B cell (primary cell): Measurements from ENCODE around the gene HHAT. TPM values are rescaled to one million over a fixed set of nuclear protein-coding genes. Genes with fewer than 3 reads are reported as not detected.

ENCODE experiments used
- ATAC-seq: fragments of 200-7000 bp; cut with Tn5 transposase; one replicate; pipeline ENCODE4 v1.10.0; 2021; ENCODE audit warnings: low read depth, mild to moderate bottlenecking, moderate number of reproducible peaks, moderate library complexity
- CTCF ChIA-PET: fragments of 350-600 bp; sonication (Branson Sonifier 250); formaldehyde crosslinking; loops from one replicate; lab custom pipeline; 2021; ENCODE audit warnings: antibody characterized with exemption, inconsistent platforms; lab: Charles Lee
- POLR2A ChIA-PET: fragments of 350-600 bp; sonication (Branson Sonifier 250); formaldehyde crosslinking; loops from one replicate; lab custom pipeline; 2021; ENCODE audit warnings: antibody characterized with exemption; lab: Charles Lee
- DNase-seq: peaks from one replicate; pipeline ENCODE4 v3.0.0; 2013
- H2AFZ ChIP-seq: 2 replicates; pipeline ENCODE4 v1.6.1; 2012; ENCODE audit warnings: mild to moderate bottlenecking, low read depth, low read length; ENCODE audit not compliant: insufficient read depth, poor library complexity, severe bottlenecking
- H3K27ac ChIP-seq, 2 donors: 1 replicate in 1 of 2; 2 replicates in 1 of 2; pipeline ENCODE4 v1.5.1; 2012 to 2013; ENCODE audit warnings: low read length in 2 of 2, mild to moderate bottlenecking in 2 of 2, moderate library complexity in 1 of 2
- H3K27me3 ChIP-seq, 4 experiments: fragments of 200-600 bp in 1 of 4; sonication (generic) in 1 of 4; replicated peaks in 1 of 4; 1 replicate in 2 of 4; 2 replicates in 2 of 4; pipeline versions ENCODE4 v1.6.1 to v1.7.0; 2013 to 2016; ENCODE audit warnings: low read length in 3 of 4, mild to moderate bottlenecking in 2 of 4, mixed read lengths in 1 of 4, moderate library complexity in 1 of 4; ENCODE audit not compliant: insufficient read depth in 4 of 4, control insufficient read depth in 3 of 4; ENCODE audit errors: control extremely low read depth in 1 of 4
- H3K36me3 ChIP-seq, 2 experiments: replicated peaks in 1 of 2; 1 replicate in 1 of 2; 2 replicates in 1 of 2; pipeline versions ENCODE4 v1.6.1 to v1.7.1; 2013; ENCODE audit warnings: low read length in 1 of 2; ENCODE audit not compliant: insufficient read depth in 2 of 2, control insufficient read depth in 1 of 2; ENCODE audit errors: control extremely low read depth in 1 of 2, extremely low read depth in 1 of 2
- H3K4me1 ChIP-seq, 2 donors: fragments of 200-600 bp in 1 of 2; sonication (generic) in 1 of 2; 1 replicate in 1 of 2; 2 replicates in 1 of 2; pipeline versions ENCODE4 v1.5.1 to v1.6.1; 2013 to 2017; ENCODE audit warnings: low read length in 2 of 2; ENCODE audit not compliant: control insufficient read depth in 2 of 2, insufficient read depth in 2 of 2
- H3K4me2 ChIP-seq: replicated peaks from 2 replicates; pipeline ENCODE3; 2012; ENCODE audit warnings: mild to moderate bottlenecking, low read depth, low read length; ENCODE audit not compliant: poor library complexity, severe bottlenecking
- H3K4me3 ChIP-seq, 5 experiments: fragments of 200-600 bp in 1 of 5; sonication (generic) in 1 of 5; 1 replicate in 3 of 5; 2 replicates in 2 of 5; pipeline versions ENCODE4 v1.5.1 to v1.7.0; 2011 to 2016; ENCODE audit warnings: low read length in 4 of 5, mild to moderate bottlenecking in 4 of 5, low read depth in 2 of 5, control low read depth in 1 of 5, moderate library complexity in 1 of 5; ENCODE audit not compliant: insufficient read depth in 1 of 5; ENCODE audit errors: control extremely low read depth in 1 of 5, extremely low read depth in 1 of 5
- H3K79me2 ChIP-seq: fragments of 200-600 bp; sonication (generic); one replicate; pipeline ENCODE4 v1.6.0; 2016; ENCODE audit warnings: low read length; ENCODE audit not compliant: control insufficient read depth, insufficient read depth
- H3K9ac ChIP-seq: fragments of 200-600 bp; sonication (generic); 2 replicates; pipeline ENCODE4 v1.6.1; 2017; ENCODE audit warnings: mild to moderate bottlenecking, low read length, moderate library complexity
- H3K9me3 ChIP-seq, 3 donors: one replicate each; pipeline versions ENCODE4 v1.6.1 to v1.7.1; 2013; ENCODE audit warnings: low read length in 2 of 3; ENCODE audit not compliant: control insufficient read depth in 2 of 3, insufficient read depth in 1 of 3; ENCODE audit errors: control extremely low read depth in 1 of 3
- H4K20me1 ChIP-seq: 2 replicates; pipeline ENCODE4 v1.6.0; 2012; ENCODE audit warnings: mild to moderate bottlenecking, low read length; ENCODE audit not compliant: insufficient read depth, control insufficient read depth, poor library complexity, severe bottlenecking
- H3K27ac Mint-ChIP-seq: one replicate; pipeline ENCODE4 v1.8.0; 2021; ENCODE audit warnings: mixed read lengths
- H3K27me3 Mint-ChIP-seq: one replicate; pipeline ENCODE4 v1.8.0; 2021; ENCODE audit warnings: mixed read lengths
- H3K4me1 Mint-ChIP-seq: one replicate; pipeline ENCODE4 v1.8.0; 2021; ENCODE audit warnings: mixed read lengths
- H3K4me3 Mint-ChIP-seq: one replicate; pipeline ENCODE4 v1.8.0; 2021; ENCODE audit warnings: mixed read lengths
- H3K9me3 Mint-ChIP-seq: one replicate; pipeline ENCODE4 v1.8.0; 2022; ENCODE audit warnings: mixed read lengths; ENCODE audit not compliant: insufficient read depth
- EZH2 ChIP-seq: IDR thresholded peaks from 2 replicates; pipeline ENCODE4 v1.6.1; 2012; ENCODE audit warnings: borderline replicate concordance, low read depth, mild to moderate bottlenecking, moderate library complexity, low read length; ENCODE audit not compliant: insufficient read depth, poor library complexity, severe bottlenecking
- WGBS: methylation state at CpG from one replicate; pipeline ENCODE4 v1.1.5; 2013; ENCODE audit warnings: missing lambda C conversion rate; ENCODE audit not compliant: insufficient coverage; 5-methylcytosine and 5-hydroxymethylcytosine counted together
- intact Hi-C: fragments of 100-400 bp; cut with micrococcal nuclease; formaldehyde crosslinking; loops from one replicate; pipeline ENCODE4 v1.10.0; 2022
- polyA plus RNA-seq: library from polyadenylated mRNA; depleted of rRNA; stranded (reverse); fragments of >200 nt; gene quantifications from 2 replicates; pipeline ENCODE4 v1.2.3, GENCODE V29; 2012
- total RNA-seq, 2 donors: library from RNA; stranded (reverse); fragments of 120-200 nt in 1 of 2; gene quantifications; 1 replicate in 1 of 2; 2 replicates in 1 of 2; pipeline versions ENCODE4 v1.2.3 to v1.2.4, GENCODE V29; 2013 to 2022
- TF ChIP-seq, protein P1 (sequence below): fragments of 200-600 bp; IDR thresholded peaks from one replicate; pipeline ENCODE4 v1.8.0; 2022; ENCODE audit warnings: antibody characterized with exemption, mild to moderate bottlenecking

The HHAT gene
- total and polyA plus RNA-seq, 2 donors (not counting 1 experiment from before 2014, with no cell fraction given), result 4.0 to 28.2 TPM

DNA sequence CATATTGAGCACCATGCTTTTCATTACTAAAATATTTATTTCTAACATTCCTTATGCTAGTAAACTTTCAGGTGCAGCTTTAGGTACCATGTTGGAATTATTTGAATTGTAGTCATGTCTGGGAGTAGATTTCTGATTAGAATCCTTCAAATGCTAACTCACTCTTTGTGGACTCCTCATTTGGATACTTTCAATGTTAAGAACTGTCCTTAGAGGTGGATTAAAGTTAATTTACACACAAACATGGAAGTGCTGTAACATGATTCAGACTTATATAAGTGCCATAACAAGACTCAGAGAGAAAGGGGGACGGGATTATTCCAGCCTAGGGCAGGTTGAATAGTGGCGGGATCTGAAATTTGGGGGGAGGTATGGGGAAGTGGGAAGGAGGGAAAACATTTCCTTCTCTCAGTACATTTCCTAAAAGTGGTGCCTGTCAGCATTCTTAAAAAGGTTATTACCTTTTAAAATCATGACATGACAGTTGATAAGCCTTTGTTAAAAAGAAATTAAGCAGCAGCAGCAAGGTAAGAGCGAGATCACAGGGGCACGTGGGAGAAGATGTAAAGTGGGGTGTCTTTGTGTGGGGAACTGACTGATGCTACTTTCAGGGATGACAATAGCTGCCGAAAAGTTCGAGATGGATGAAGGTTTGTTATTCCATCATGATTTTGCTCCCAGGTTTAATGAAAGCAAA lies 44.4 kb downstream of the HHAT start:
- CTCF ChIA-PET, result interaction anchor here (1.4 to 2.1 kb wide), 2 partner anchors 12 to 27 kb away, joined by 6 to 8 read pairs; no protein-coding TSS in a partner anchor
- Histone ChIP-seq H3K4me2 (no peak overlapping the region), H3K9me3 (no peaks in the 10 kb centered on the region), H2AFZ (no peak overlapping the region), H3K36me3 (no peaks in the 10 kb centered on the region), H3K9ac (no peak overlapping the region), H3K27me3 (no peaks in the 10 kb centered on the region), H3K27ac (no peak overlapping the region), H4K20me1 (no peaks in the 10 kb centered on the region), H3K4me1 (no peaks in the 10 kb centered on the region), H3K79me2 (no peaks in the 10 kb centered on the region), H3K4me3 (no peak overlapping the region)
- no peak for ATAC-seq
- intact Hi-C loops, result no loop called here
- WGBS, result 94% methylated on average over 4 of the region's 6 CpGs
- POLR2A ChIA-PET, result no interaction called here
- Mint-ChIP-seq H3K4me3 (no peak overlapping the region), H3K9me3 (no peaks in the 10 kb centered on the region), H3K4me1 (peaks cover 1% of the 10 kb centered on the region), H3K27me3 (no peaks in the 10 kb centered on the region), H3K27ac (no peak overlapping the region)
- DNase-seq, result no peak
- TF ChIP-seq EZH2, result no peak
- TF ChIP-seq, protein P1, sequence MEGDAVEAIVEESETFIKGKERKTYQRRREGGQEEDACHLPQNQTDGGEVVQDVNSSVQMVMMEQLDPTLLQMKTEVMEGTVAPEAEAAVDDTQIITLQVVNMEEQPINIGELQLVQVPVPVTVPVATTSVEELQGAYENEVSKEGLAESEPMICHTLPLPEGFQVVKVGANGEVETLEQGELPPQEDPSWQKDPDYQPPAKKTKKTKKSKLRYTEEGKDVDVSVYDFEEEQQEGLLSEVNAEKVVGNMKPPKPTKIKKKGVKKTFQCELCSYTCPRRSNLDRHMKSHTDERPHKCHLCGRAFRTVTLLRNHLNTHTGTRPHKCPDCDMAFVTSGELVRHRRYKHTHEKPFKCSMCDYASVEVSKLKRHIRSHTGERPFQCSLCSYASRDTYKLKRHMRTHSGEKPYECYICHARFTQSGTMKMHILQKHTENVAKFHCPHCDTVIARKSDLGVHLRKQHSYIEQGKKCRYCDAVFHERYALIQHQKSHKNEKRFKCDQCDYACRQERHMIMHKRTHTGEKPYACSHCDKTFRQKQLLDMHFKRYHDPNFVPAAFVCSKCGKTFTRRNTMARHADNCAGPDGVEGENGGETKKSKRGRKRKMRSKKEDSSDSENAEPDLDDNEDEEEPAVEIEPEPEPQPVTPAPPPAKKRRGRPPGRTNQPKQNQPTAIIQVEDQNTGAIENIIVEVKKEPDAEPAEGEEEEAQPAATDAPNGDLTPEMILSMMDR, result no peak

- Histone ChIP-seq H3K4me2 (no peak overlapping the region), H2AFZ (no peak overlapping the region), H3K79me2 (no peaks in the 10 kb centered on the region), H3K4me1 (no peaks in the 10 kb centered on the region), H3K4me3 (no peak overlapping the region), H3K27me3 (no peaks in the 10 kb centered on the region), H3K9me3 (no peaks in the 10 kb centered on the region), H4K20me1 (no peaks in the 10 kb centered on the region), H3K27ac (no peak overlapping the region), H3K36me3 (no peaks in the 10 kb centered on the region), H3K9ac (no peak overlapping the region)
- ATAC-seq, result no peak
- no peak for DNase-seq
- Mint-ChIP-seq H3K27me3 (no peaks in the 10 kb centered on the region), H3K4me1 (peaks cover 1% of the 10 kb centered on the region), H3K9me3 (no peaks in the 10 kb centered on the region), H3K4me3 (no peak overlapping the region), H3K27ac (no peak overlapping the region)
- intact Hi-C loops, result no loop called here
- ChIA-PET CTCF (interaction anchor here (1.2 to 2.1 kb wide), 4 partner anchors 13 to 43 kb away, joined by 5 to 8 read pairs (median 6); no protein-coding TSS in a partner anchor), POLR2A (no interaction called here)
- no peak for TF ChIP-seq EZH2
- TF ChIP-seq, protein P1, result no peak
- WGBS, result 100% methylated on average over 1 of the region's 1 CpG
These were observed 44.9 kb downstream of the HHAT start for GRCh38 chr1:210373628-210373877.
